Measurements from ENCODE around the gene EXOC3L2.

- no peak for TF ChIP-seq CTCF (conservative IDR thresholded peaks at IDR 0.05; ENCODE audit: low read depth, low read length)
- no peak for TF ChIP-seq EZH2 (IDR thresholded peaks at IDR 0.05; ENCODE audit: borderline replicate concordance, low read depth, low read length, poor library complexity, severe bottlenecking)
These were observed 58.5 kb downstream of the EXOC3L2 start for GRCh38 chr19:45186509-45187334.

All from A673 (cell line).